Hair follicular keratinocyte (primary cell): ENCODE results near the gene LRRTM4. TPM values are rescaled to one million over a fixed set of nuclear protein-coding genes. Genes with fewer than 3 reads are reported as not detected.

ENCODE experiments used
- total RNA-seq: library from RNA; depleted of rRNA; stranded (reverse); fragments of >200 nt; gene quantifications from 2 replicates; pipeline ENCODE4 v1.2.3, GENCODE V29; 2015

Gene LRRTM4
- total RNA-seq = not detected in 2 replicates

GRCh38 chr2:77521931-77522470, at the start of gene LRRTM4:
LRRTM4 (minus strand) TSS chr2:77522376.

